ENCODE data around the gene DENND5B. TPM values are rescaled to one million over a fixed set of nuclear protein-coding genes. Genes with fewer than 3 reads are reported as not detected.

Gene DENND5B
- polyA plus RNA-seq, 4 donors: 4.1 to 36.9 (median 8.2) TPM

- Histone ChIP-seq H3K36me3 (ENCODE audit: control insufficient read depth in 3 of 3, insufficient read depth in 2 of 3, low read depth in 1 of 3, low read length in 3 of 3) (no peaks in the 10 kb centered on the region), H3K4me3 (ENCODE audit: low read depth in 1 of 3, low read length in 3 of 3) (no peak overlapping the region), H3K27ac (ENCODE audit: low read depth in 1 of 3, low read length in 2 of 3) (no peak overlapping the region), H3K9me3 (ENCODE audit: control insufficient read depth in 2 of 2, insufficient read depth in 1 of 2, low read depth in 1 of 2, low read length in 1 of 2) (no peaks in the 10 kb centered on the region), H3K4me1 (ENCODE audit: control insufficient read depth in 3 of 3, insufficient read depth in 2 of 3, low read depth in 1 of 3, low read length in 2 of 3) (peaks cover 0 to 2% (median 0%) of the 10 kb centered on the region in 3 donors), H3K27me3 (ENCODE audit: control insufficient read depth in 3 of 3, insufficient read depth in 3 of 3, low read length in 3 of 3) (no peaks in the 10 kb centered on the region)
- WGBS, 3 donors: 94 to 95% (median 95%) methylated on average over 7 of the region's 7 CpGs
- FAIRE-seq (no peak), DNase-seq (no peak)
Measured at GRCh38 chr12:31528095-31528494, 62.8 kb downstream of the DENND5B start.

- Histone ChIP-seq H3K4me1 (ENCODE audit: control insufficient read depth in 3 of 3, insufficient read depth in 2 of 3, low read depth in 1 of 3, low read length in 2 of 3) (peaks cover 0 to 2% (median 1%) of the 10 kb centered on the region in 3 donors), H3K27ac (ENCODE audit: low read depth in 1 of 3, low read length in 2 of 3) (no peak overlapping the region), H3K36me3 (ENCODE audit: control insufficient read depth in 3 of 3, insufficient read depth in 2 of 3, low read depth in 1 of 3, low read length in 3 of 3) (no peaks in the 10 kb centered on the region), H3K9me3 (ENCODE audit: control insufficient read depth in 2 of 2, insufficient read depth in 1 of 2, low read depth in 1 of 2, low read length in 1 of 2) (no peaks in the 10 kb centered on the region), H3K27me3 (ENCODE audit: control insufficient read depth in 3 of 3, insufficient read depth in 3 of 3, low read length in 3 of 3) (no peaks in the 10 kb centered on the region), H3K4me3 (ENCODE audit: low read depth in 1 of 3, low read length in 3 of 3) (no peak overlapping the region)
- 88 to 93% (median 92%) methylated on average over 4 of the region's 4 CpGs for WGBS, 3 donors
- DNase-seq (no peak), FAIRE-seq (no peak)
Measured at GRCh38 chr12:31527083-31527482, 63.9 kb downstream of the DENND5B start.

- Histone ChIP-seq H3K9me3 (ENCODE audit: control insufficient read depth in 2 of 2, insufficient read depth in 1 of 2, low read depth in 1 of 2, low read length in 1 of 2) (no peaks in the 10 kb centered on the region), H3K36me3 (ENCODE audit: control insufficient read depth in 3 of 3, insufficient read depth in 2 of 3, low read depth in 1 of 3, low read length in 3 of 3) (no peaks in the 10 kb centered on the region), H3K27me3 (ENCODE audit: control insufficient read depth in 3 of 3, insufficient read depth in 3 of 3, low read length in 3 of 3) (no peaks in the 10 kb centered on the region), H3K27ac (ENCODE audit: low read depth in 1 of 3, low read length in 2 of 3) (no peak overlapping the region), H3K4me3 (ENCODE audit: low read depth in 1 of 3, low read length in 3 of 3) (no peak overlapping the region), H3K4me1 (ENCODE audit: control insufficient read depth in 3 of 3, insufficient read depth in 2 of 3, low read depth in 1 of 3, low read length in 2 of 3) (peaks cover 0 to 4% (median 2%) of the 10 kb centered on the region in 3 donors)
- 51 to 56% (median 51%) methylated on average over 4 of the region's 4 CpGs for WGBS, 3 donors
- DNase-seq: no peak
- no peak for FAIRE-seq
Measured at GRCh38 chr12:31526158-31526546, 64.8 kb downstream of the DENND5B start.

- H3K27me3 ChIP-seq (ENCODE audit: control insufficient read depth in 3 of 3, insufficient read depth in 3 of 3, low read length in 3 of 3): no peaks in the 10 kb centered on the region
- no peak overlapping the region for H3K4me3 ChIP-seq (ENCODE audit: low read depth in 1 of 3, low read length in 3 of 3)
- DNase-seq: no peak
- H3K27ac ChIP-seq (ENCODE audit: low read depth in 1 of 3, low read length in 2 of 3): no peak overlapping the region
- peaks cover 0 to 4% (median 2%) of the 10 kb centered on the region in 3 donors for H3K4me1 ChIP-seq (ENCODE audit: control insufficient read depth in 3 of 3, insufficient read depth in 2 of 3, low read depth in 1 of 3, low read length in 2 of 3)
- no peaks in the 10 kb centered on the region for H3K9me3 ChIP-seq (ENCODE audit: control insufficient read depth in 2 of 2, insufficient read depth in 1 of 2, low read depth in 1 of 2, low read length in 1 of 2)
- no peaks in the 10 kb centered on the region for H3K36me3 ChIP-seq (ENCODE audit: control insufficient read depth in 3 of 3, insufficient read depth in 2 of 3, low read depth in 1 of 3, low read length in 3 of 3)
- no peak for FAIRE-seq
- 73 to 85% (median 82%) methylated on average over 3 of the region's 3 CpGs for WGBS, 3 donors
Measured at GRCh38 chr12:31525496-31526157, 65.3 kb downstream of the DENND5B start.

GRCh38 chr12:31524791-31525495 is 66.0 kb downstream of the DENND5B start:
- no peaks in the 10 kb centered on the region for H3K36me3 ChIP-seq (ENCODE audit: control insufficient read depth in 3 of 3, insufficient read depth in 2 of 3, low read depth in 1 of 3, low read length in 3 of 3)
- no peak for DNase-seq
- H3K4me1 ChIP-seq (ENCODE audit: control insufficient read depth in 3 of 3, insufficient read depth in 2 of 3, low read depth in 1 of 3, low read length in 2 of 3): peaks cover 0 to 4% (median 2%) of the 10 kb centered on the region in 3 donors
- no peak overlapping the region for H3K27ac ChIP-seq (ENCODE audit: low read depth in 1 of 3, low read length in 2 of 3)
- no peaks in the 10 kb centered on the region for H3K27me3 ChIP-seq (ENCODE audit: control insufficient read depth in 3 of 3, insufficient read depth in 3 of 3, low read length in 3 of 3)
- no peaks in the 10 kb centered on the region for H3K9me3 ChIP-seq (ENCODE audit: control insufficient read depth in 2 of 2, insufficient read depth in 1 of 2, low read depth in 1 of 2, low read length in 1 of 2)
- FAIRE-seq: no peak
- H3K4me3 ChIP-seq (ENCODE audit: low read depth in 1 of 3, low read length in 3 of 3): no peak overlapping the region
- WGBS, 3 donors: 49 to 69% (median 62%) methylated on average over 1 of the region's 1 CpG

- Histone ChIP-seq H3K4me1 (ENCODE audit: control insufficient read depth in 3 of 3, insufficient read depth in 2 of 3, low read depth in 1 of 3, low read length in 2 of 3) (peaks cover 4 to 7% (median 4%) of the 10 kb centered on the region in 3 donors), H3K9me3 (ENCODE audit: control insufficient read depth in 2 of 2, insufficient read depth in 1 of 2, low read depth in 1 of 2, low read length in 1 of 2) (no peaks in the 10 kb centered on the region), H3K4me3 (ENCODE audit: low read depth in 1 of 3, low read length in 3 of 3) (no peak overlapping the region), H3K27me3 (ENCODE audit: control insufficient read depth in 3 of 3, insufficient read depth in 3 of 3, low read length in 3 of 3) (no peaks in the 10 kb centered on the region), H3K36me3 (ENCODE audit: control insufficient read depth in 3 of 3, insufficient read depth in 2 of 3, low read depth in 1 of 3, low read length in 3 of 3) (no peaks in the 10 kb centered on the region), H3K27ac (ENCODE audit: low read depth in 1 of 3, low read length in 2 of 3) (no peak overlapping the region)
- 84 to 96% (median 89%) methylated on average over 2 of the region's 2 CpGs for WGBS, 3 donors
- DNase-seq (no peak), FAIRE-seq (no peak)
Measured at GRCh38 chr12:31523306-31523705, 67.6 kb downstream of the DENND5B start.

- no peak for FAIRE-seq
Measured at GRCh38 chr12:31522607-31523006, 68.3 kb downstream of the DENND5B start.

GRCh38 chr12:31521964-31522363 is 69.0 kb downstream of the DENND5B start:
- Histone ChIP-seq H3K36me3 (ENCODE audit: control insufficient read depth in 3 of 3, insufficient read depth in 2 of 3, low read depth in 1 of 3, low read length in 3 of 3) (no peaks in the 10 kb centered on the region), H3K4me1 (ENCODE audit: control insufficient read depth in 3 of 3, insufficient read depth in 2 of 3, low read depth in 1 of 3, low read length in 2 of 3) (peaks cover 4 to 7% (median 4%) of the 10 kb centered on the region in 3 donors), H3K4me3 (ENCODE audit: low read depth in 1 of 3, low read length in 3 of 3) (no peak overlapping the region), H3K9me3 (ENCODE audit: control insufficient read depth in 2 of 2, insufficient read depth in 1 of 2, low read depth in 1 of 2, low read length in 1 of 2) (no peaks in the 10 kb centered on the region), H3K27ac (ENCODE audit: low read depth in 1 of 3, low read length in 2 of 3) (no peak overlapping the region), H3K27me3 (ENCODE audit: control insufficient read depth in 3 of 3, insufficient read depth in 3 of 3, low read length in 3 of 3) (no peaks in the 10 kb centered on the region)
- 13 to 29% (median 28%) methylated on average over 1 of the region's 1 CpG for WGBS, 3 donors
- DNase-seq: no peak
- FAIRE-seq: no peak

More at GRCh38 chr12:31522607-31523006, 68.3 kb downstream of the DENND5B start:
- Histone ChIP-seq H3K4me1 (ENCODE audit: control insufficient read depth in 3 of 3, insufficient read depth in 2 of 3, low read depth in 1 of 3, low read length in 2 of 3) (peaks cover 4 to 7% (median 4%) of the 10 kb centered on the region in 3 donors), H3K27me3 (ENCODE audit: control insufficient read depth in 3 of 3, insufficient read depth in 3 of 3, low read length in 3 of 3) (no peaks in the 10 kb centered on the region), H3K27ac (ENCODE audit: low read depth in 1 of 3, low read length in 2 of 3) (no peak overlapping the region), H3K36me3 (ENCODE audit: control insufficient read depth in 3 of 3, insufficient read depth in 2 of 3, low read depth in 1 of 3, low read length in 3 of 3) (no peaks in the 10 kb centered on the region), H3K4me3 (ENCODE audit: low read depth in 1 of 3, low read length in 3 of 3) (no peak overlapping the region), H3K9me3 (ENCODE audit: control insufficient read depth in 2 of 2, insufficient read depth in 1 of 2, low read depth in 1 of 2, low read length in 1 of 2) (no peaks in the 10 kb centered on the region)
- 21 to 64% (median 36%) methylated on average over 7 of the region's 7 CpGs for WGBS, 3 donors
- peak in 1 of 2 donors; percentile 14 for DNase-seq

Data from small intestine (tissue), 7 donors.